GM13977 (cell line): ENCODE results near the gene DNAH7.

Experiments
- DNase-seq: peaks from one replicate; pipeline ENCODE4 v3.0.0; 2012; ENCODE audit warnings: low spot score
- in situ Hi-C: fragments of 300-500 bp; cut with MboI; formaldehyde crosslinking; loops from one replicate; pipeline ENCODE4 v1.12.0; 2022; ENCODE audit warnings: low sequenced_read_pairs, low pct_unique_long_range_greater_than_20kb, mixed read lengths, inconsistent platforms; ENCODE audit not compliant: unreplicated experiment
- TF ChIP-seq, protein P1 (sequence below): IDR thresholded peaks from 2 replicates; pipeline ENCODE4 v1.5.1; 2012; ENCODE audit warnings: mild to moderate bottlenecking, control low read depth; ENCODE audit not compliant: insufficient read depth; ENCODE audit errors: extremely low read depth, missing control alignments

DNAH7 gene

GRCh38 chr2:195824478-195824877 lies 244.2 kb downstream of the DNAH7 start:
- no peak for DNase-seq
- TF ChIP-seq, protein P1, sequence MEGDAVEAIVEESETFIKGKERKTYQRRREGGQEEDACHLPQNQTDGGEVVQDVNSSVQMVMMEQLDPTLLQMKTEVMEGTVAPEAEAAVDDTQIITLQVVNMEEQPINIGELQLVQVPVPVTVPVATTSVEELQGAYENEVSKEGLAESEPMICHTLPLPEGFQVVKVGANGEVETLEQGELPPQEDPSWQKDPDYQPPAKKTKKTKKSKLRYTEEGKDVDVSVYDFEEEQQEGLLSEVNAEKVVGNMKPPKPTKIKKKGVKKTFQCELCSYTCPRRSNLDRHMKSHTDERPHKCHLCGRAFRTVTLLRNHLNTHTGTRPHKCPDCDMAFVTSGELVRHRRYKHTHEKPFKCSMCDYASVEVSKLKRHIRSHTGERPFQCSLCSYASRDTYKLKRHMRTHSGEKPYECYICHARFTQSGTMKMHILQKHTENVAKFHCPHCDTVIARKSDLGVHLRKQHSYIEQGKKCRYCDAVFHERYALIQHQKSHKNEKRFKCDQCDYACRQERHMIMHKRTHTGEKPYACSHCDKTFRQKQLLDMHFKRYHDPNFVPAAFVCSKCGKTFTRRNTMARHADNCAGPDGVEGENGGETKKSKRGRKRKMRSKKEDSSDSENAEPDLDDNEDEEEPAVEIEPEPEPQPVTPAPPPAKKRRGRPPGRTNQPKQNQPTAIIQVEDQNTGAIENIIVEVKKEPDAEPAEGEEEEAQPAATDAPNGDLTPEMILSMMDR, result no peak
- in situ Hi-C loops, result no loop called here

- DNase-seq, result no peak
- TF ChIP-seq, protein P1, result no peak
- in situ Hi-C loops, result no loop called here
These were observed 245.4 kb downstream of the DNAH7 start for GRCh38 chr2:195823206-195823605.

DNA sequence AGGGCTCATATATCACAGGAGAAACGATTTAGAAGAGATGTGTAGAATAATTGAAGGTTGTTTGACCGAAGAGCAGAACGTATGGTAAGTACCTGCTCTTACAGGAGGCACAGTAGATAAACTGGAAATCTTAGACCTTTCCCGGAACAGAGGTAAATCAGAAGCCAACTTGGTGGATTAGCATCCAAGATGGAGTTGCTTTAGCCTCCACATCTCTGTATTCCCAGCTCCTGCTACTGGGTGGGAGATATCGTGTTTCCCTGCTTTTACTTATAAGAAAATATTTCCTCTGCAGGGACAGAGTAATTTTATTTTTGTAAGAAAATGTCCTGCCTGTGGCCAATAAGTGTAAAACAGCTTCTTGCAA lies 247.1 kb downstream of the DNAH7 start:
- in situ Hi-C loops, result no loop called here
- no peak for DNase-seq
- TF ChIP-seq, protein P1, result no peak

- DNase-seq, result no peak
- in situ Hi-C loops, result no loop called here
- TF ChIP-seq, protein P1, result no peak
These were observed 247.6 kb downstream of the DNAH7 start for GRCh38 chr2:195820867-195821565.

DNA sequence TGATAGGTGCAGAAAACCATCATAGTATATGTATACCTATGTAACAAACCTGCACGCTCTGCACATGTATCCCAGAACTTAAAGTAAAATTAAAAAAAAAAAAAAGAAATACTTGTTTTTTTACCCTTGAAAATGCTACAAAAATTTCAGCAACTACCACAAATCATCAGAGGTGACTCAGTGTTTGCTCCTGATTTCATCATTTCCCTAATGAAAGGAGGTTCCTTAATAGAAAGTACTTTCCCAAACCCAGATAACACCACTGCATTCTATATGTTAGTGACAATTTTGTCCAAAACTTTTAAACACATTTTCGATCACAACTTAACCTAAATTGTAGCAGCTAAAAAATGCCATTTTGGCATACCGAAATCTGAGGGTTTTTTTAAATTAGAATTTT lies 248.3 kb downstream of the DNAH7 start:
- no peak for DNase-seq
- in situ Hi-C loops, result no loop called here
- TF ChIP-seq, protein P1, result no peak

DNA sequence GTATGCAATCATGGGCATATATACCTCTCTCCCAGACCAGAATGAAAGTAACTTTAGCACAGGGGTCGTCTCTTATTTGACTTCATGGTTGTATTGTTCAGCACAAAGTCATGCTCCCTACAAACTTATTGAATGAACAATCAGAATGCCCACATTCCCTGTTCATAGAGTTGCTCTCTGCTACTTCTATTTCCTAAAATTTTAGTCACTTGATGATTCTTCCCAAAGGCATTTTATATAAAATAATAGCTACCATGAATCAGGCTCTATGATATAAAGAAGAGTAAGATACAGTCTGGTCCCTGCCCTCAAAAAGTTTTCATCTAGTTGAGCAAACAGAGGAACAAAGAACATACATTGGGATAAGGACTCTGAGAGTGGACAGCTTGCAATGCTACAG lies 249.4 kb downstream of the DNAH7 start:
- TF ChIP-seq, protein P1, result no peak
- in situ Hi-C loops, result no loop called here
- no peak for DNase-seq
